Stimulated activated CD4-positive, alpha-beta T cell treated with anti-CD3 and anti-CD28 coated beads, Interleukin-12 subunit alpha, Interleukin-12 subunit beta, amount 100 ng/mL, for 48 hours (primary cell): Measurements from ENCODE around the gene SLC23A2.
"Not testable (repeated sequence)": the region's sequence is repeated elsewhere in the genome, so short reads cannot be mapped to it uniquely, and the experiment has no call there.

Source experiments
- DNase-seq, 3 donors: peaks; one replicate each; pipeline ENCODE4 v3.0.0-alpha.2; 2020; ENCODE audit warnings: low read depth in 2 of 3, low spot score in 1 of 3

Gene SLC23A2

GRCh38 chr20:4937407-4938319, 63.6 kb downstream of the SLC23A2 start:
- no peak for DNase-seq

DNA sequence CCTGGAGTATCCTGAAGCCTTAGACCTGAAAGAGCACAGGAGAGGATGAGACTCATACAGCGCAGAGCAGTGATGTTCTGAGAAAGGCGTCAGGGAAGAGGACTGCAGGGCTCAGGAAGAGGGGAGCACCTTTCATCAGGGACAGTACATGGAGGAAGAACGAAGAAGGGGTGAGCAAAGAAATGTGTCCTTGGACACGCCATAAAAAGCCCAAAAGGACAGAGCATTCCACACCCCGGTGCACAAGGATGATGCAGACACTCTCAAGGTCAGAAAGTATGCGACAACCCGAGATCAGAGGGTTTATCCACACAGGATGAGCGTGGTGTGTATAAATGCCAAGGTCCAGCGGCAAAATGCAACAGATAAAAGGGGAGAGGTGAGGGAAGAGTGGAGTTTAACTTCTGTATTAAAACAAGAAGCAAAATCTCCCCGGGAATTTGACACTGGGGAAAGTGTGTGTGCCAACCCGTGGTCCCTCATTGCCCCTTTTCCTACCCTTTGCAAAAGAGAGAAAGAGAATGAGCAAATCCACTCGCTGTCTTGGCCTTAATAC, 64.4 kb downstream of the SLC23A2 start:
- DNase-seq, result no peak

DNA sequence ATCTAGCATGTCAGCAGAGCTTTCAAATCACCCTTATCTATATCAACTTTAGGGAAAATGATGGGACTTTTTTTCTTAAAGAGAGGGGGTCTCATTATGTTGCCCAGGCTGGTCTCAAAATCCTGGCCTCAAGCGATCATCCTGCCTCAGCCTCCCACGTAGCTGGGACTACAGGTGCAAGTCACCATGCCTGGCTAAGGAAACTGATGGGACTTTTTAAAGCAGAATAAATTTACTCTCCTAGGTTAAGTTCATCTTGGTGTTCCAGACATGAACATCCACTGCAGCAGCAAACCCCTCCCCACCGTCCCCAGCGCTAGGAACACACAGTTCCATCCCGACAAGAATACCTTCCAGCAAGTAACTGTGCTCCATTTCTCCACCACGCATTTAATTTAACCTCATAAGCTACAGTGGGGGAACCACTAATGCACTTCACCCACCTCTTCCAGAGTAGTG, 64.9 kb downstream of the SLC23A2 start:
- DNase-seq, result no peak

DNA sequence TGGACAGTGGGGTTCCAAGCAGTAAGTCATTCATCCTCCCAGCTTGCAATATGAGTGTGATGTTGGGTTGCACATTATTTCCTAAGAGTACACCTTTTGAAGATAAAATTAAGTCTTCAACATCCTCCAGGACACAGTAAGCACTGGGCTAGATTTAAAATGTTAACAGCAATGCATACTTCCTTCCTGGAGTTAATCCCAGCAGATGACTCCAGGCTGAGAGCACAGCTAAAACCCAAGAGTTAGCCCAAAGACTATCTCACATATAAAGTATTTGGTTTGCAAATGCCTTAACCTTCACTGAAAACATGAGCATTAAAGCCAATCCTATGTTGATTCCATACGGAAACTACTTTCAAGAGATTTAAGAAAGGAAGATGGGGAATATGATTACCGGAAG, 69.2 kb downstream of the SLC23A2 start:
- no peak for DNase-seq

DNA sequence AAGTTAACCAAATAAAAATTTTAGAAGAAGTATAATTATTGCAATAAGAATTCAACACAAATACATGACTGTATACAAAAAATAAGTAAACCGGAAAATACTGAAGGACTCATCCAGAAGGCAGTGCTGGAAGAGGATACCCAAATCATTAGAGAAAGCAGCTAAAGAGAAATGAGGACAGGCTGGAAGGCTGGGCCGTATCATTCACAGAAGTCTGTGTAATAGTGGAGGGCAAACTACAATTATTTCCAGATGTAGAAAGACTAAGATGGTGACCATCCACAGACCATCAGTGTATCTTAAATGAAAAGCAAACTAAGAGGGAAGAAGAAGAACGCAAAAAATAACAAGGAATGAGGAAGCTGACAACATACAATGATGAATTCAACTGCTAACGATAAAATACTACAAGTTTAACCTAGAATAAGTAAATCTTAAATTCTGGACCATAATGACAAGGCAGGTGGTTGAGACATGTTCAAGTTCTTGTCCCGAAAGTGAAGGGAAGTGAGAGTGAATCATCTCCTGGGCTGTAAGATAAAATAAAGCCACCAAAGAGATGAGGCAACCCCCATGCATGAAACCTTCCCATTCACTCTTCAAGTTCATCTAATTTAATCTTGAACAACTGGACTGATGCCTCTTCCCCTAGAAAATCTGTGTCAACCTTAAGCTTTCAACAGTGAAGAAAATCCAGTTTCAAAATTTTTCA, 71.5 kb downstream of the SLC23A2 start:
- DNase-seq, result no peak

- DNase-seq, result no peak
These were observed 74.7 kb downstream of the SLC23A2 start for GRCh38 chr20:4926531-4927156.

DNA sequence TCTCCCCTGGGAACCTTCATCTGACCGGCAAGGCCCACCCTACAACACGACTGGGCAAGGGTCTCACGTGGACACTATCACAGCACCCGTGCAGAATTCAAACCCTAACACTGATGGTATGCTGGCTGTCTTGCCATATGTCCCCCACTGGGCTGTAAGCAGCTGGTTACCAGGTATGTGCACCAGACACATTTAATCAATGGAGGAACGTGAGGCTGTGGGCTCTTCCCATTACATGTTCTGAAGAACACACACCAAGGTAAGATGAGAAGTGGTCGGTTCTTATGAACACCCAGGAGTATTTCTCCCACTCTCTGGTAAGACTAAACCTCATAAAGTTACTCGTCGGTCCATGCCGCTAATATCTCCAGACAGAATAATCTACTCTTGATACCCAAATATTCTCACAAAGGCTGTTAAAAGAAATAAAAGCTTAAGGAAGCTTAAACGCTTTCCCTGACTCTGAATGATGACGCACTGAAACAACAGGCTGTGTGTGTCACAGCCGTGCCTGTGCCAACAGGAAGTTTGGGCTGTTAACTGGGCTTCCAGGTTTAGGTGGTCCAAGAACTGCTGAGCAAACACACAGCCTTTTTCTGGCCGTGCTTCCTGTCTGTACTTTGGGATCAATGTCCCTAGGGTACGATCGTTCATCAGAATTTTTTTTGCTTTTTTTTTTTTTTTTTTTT, 75.3 kb downstream of the SLC23A2 start:
- DNase-seq, result no peak

- DNase-seq, result no peak
These were observed 76.9 kb downstream of the SLC23A2 start for GRCh38 chr20:4924446-4924845.

DNA sequence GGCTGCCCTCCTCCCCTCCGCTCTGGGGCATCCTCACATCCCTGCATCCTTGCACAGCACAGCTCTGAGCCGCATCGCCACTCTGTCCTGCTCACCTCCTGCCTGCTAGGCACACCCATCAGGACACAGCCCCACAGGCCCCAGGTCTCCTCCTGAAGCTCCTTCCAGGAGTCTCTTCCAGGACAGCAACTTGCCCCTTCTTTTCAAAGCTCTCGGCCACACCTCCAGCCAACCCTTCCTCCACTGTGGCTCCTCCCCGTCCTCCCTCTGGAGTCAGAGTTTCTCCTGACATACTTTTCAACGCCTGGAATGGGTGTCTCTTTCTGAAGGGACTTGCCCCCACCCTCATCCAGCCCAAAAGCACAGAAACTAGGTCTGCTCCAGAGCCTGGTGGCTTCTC, 77.3 kb downstream of the SLC23A2 start:
- DNase-seq, result no peak

DNA sequence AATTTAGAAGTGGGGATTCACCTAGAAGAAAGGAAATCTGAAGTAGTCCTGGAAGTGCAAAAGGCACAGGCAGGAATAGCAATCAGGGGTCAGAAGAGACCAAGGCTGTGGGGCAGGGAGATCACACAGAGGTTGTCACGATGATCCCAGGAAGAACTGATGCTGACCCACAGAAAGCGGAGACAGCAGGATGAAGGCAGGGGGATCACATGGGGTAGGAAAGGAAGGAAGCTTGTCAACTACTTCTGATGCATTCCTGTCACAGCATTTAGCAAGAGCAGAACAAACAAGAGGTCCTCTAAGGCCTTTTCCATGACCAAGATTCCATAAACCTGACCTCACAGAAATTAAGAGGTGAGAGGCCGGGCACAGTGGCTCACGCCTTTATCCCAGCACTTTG, 79.1 kb downstream of the SLC23A2 start:
- no peak for DNase-seq

GRCh38 chr20:4921271-4921670, 80.0 kb downstream of the SLC23A2 start:
- DNase-seq, result not testable (repeated sequence)

GRCh38 chr20:4920655-4921054, 80.7 kb downstream of the SLC23A2 start:
- no peak for DNase-seq

GRCh38 chr20:4920131-4920530, 81.2 kb downstream of the SLC23A2 start:
- DNase-seq, result no peak

GRCh38 chr20:4919047-4919704, 82.1 kb downstream of the SLC23A2 start:
- no peak for DNase-seq

GRCh38 chr20:4918473-4918872, 82.8 kb downstream of the SLC23A2 start:
- DNase-seq, result no peak

GRCh38 chr20:4916971-4917881, 84.1 kb downstream of the SLC23A2 start:
- no peak for DNase-seq

DNA sequence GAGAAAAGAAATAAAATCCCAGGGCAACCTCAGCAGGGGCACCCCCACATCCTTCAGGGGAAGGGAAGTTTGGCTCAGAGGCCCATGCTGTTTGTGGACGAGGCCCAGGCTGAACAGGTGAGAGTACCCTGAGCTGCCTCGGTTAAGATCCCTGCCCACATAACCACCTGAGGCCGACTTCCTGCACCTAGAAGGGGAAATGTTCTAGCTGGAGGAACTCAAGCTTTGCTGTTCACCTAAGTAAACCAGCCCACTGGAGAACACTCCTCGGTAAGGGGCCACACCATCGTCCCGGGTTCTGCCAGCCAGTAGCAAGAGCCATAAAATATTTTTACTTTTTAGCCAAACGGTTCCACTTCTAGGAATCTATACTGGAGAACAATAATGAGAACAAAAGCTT, 88.2 kb downstream of the SLC23A2 start:
- DNase-seq, result no peak

DNA sequence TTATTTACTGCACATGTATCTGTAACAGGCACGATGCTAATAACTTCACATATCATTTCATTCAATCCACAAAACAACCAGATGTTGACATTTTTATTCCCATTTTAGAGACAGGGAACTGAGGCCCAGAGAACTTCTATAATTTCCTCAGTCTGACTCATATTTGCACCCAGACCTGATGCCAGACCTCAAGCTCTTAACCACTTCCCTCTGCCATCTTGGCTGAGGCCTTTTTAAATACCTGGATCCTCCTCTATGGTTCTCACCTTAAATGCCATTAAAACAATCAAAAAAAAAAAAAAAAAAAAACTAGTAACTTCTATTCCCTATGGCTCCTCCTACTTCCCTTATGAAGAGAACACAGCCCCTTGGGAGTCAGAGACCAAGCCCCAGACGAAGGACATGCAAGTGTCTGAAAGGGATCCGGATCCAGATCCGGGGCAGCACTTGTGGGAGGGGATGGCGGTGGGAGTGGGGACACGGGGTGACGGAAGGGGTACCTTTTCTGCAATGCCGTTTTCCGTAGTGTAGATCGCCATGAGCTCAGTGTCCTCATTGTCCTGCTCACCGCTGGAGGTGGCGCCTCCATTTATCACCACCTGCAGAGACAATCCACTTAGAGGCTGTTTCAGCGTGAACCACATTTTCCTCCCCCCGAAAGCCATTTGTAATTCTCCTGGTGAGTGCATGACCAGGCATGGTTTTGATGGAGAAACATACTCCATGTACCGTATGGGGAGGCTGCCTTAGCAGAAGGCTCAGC, 88.7 kb downstream of the SLC23A2 start:
- DNase-seq, result no peak

DNA sequence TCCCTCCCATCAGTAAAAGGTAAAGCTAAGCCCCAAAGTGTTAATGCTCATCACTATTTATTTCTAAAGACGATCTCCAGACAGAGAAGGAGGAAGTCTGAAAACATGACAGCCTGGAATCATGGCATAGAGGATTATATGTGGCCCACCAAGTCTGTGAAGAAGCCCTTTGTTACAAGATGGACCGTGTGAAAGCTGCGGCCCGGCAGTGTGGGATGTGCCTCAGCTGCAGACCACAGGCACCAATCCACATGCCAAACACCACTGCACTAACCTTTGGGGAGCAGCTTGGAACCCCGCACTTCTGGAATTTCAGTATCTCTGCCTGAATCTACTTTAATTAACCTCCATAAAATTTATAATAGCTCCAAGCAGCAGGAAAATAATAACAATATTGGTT, 90.4 kb downstream of the SLC23A2 start:
- no peak for DNase-seq
